Lower leg skin (tissue), 4 donors: ENCODE measurements around the gene USP46. TPM values are rescaled to one million over a fixed set of nuclear protein-coding genes. Genes with fewer than 3 reads are reported as not detected.

ENCODE experiments used
- DNase-seq, 2 donors: peaks; one replicate each; pipeline ENCODE4 v3.0.0-alpha.2; 2019; ENCODE audit warnings: low spot score in 2 of 2
- H3K4me3 ChIP-seq: fragments of 200-600 bp; sonication (generic); 2 replicates; pipeline ENCODE4 v1.5.1; 2017; ENCODE audit warnings: mild to moderate bottlenecking, low read depth; ENCODE audit not compliant: poor library complexity, severe bottlenecking
- POLR2A ChIP-seq, 2 donors: fragments of 450-650 bp; IDR thresholded peaks; one replicate each; pipeline ENCODE4 v1.6.1; 2016 to 2017; ENCODE audit warnings: antibody characterized with exemption in 2 of 2, mild to moderate bottlenecking in 1 of 2, moderate library complexity in 1 of 2
- WGBS, 2 donors: methylation state at CpG; one replicate each; pipeline ENCODE4 v1.1.5; 2018; 5-methylcytosine and 5-hydroxymethylcytosine counted together
- intact Hi-C: fragments of 100-400 bp; cut with DNase I; formaldehyde crosslinking; loops from one replicate; pipeline ENCODE4 v1.15.0; 2023; ENCODE audit warnings: low total_unique reads
- total RNA-seq, 4 donors: library from RNA; depleted of rRNA; stranded (reverse); fragments of >200 nt; gene quantifications; one replicate each; pipeline ENCODE4 v1.1.0, GENCODE V29; 2016
- TF ChIP-seq, protein P1 (sequence below), 3 donors: fragments of 450-650 bp; IDR thresholded peaks; one replicate each; pipeline ENCODE4 v1.5.1; 2016; ENCODE audit warnings: antibody characterized with exemption in 3 of 3, mild to moderate bottlenecking in 3 of 3, moderate library complexity in 2 of 3

USP46 gene
- total RNA-seq, 4 donors from 2014 or later, result 7.5 to 16.7 (median 12.5) TPM

DNA sequence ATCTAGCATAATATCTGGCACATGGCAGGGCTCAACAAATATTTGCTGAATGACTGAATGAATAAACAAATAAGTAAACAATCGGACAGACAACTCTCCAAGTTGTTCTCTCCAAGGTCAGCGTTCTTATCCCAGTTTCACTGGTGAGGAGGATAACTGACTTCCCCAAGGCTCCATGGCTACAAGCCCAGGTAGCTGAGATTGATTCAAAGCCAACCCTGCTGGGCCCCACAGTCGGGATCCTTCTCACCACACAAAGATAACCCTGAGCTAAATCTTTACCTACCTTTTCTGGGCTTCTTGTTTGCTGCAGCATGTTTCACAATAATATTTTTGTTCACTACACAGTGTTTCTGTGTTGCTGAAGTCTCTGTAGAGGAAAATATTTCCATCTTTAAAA lies 54.9 kb downstream of the USP46 start:
- TF ChIP-seq, protein P1, sequence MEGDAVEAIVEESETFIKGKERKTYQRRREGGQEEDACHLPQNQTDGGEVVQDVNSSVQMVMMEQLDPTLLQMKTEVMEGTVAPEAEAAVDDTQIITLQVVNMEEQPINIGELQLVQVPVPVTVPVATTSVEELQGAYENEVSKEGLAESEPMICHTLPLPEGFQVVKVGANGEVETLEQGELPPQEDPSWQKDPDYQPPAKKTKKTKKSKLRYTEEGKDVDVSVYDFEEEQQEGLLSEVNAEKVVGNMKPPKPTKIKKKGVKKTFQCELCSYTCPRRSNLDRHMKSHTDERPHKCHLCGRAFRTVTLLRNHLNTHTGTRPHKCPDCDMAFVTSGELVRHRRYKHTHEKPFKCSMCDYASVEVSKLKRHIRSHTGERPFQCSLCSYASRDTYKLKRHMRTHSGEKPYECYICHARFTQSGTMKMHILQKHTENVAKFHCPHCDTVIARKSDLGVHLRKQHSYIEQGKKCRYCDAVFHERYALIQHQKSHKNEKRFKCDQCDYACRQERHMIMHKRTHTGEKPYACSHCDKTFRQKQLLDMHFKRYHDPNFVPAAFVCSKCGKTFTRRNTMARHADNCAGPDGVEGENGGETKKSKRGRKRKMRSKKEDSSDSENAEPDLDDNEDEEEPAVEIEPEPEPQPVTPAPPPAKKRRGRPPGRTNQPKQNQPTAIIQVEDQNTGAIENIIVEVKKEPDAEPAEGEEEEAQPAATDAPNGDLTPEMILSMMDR (IDR thresholded peaks at IDR 0.05), result no peak
- TF ChIP-seq POLR2A (IDR thresholded peaks at IDR 0.05), result no peak
- WGBS, 2 donors, result 77 to 78% methylated on average over 3 of the region's 3 CpGs
- H3K4me3 ChIP-seq, result no peak overlapping the region
- DNase-seq, result no peak
- intact Hi-C loops, result no loop called here

DNA sequence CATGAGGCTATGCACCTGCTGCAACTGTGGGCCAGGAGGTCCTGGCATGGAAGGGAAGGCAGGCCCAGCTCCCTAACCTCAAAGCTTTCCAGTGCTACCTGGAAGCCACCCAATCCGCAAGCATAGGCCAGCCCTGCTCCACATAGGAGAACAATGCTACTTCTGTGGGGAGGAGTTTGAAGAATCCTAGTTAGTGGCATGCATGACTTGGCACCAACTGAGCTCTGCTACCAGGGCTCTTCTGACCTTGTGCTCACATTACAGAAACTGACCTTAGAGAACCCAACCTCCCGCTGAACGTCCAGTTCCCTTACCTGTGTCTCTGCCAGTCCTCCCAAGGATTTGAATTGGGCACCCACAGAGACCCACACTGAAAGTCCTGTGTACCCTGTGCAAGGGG lies 58.8 kb downstream of the USP46 start:
- no peak for DNase-seq
- H3K4me3 ChIP-seq, result no peak overlapping the region
- intact Hi-C loops, result no loop called here
- 92 to 97% methylated on average over 3 of the region's 3 CpGs for WGBS, 2 donors
- TF ChIP-seq, protein P1 (IDR thresholded peaks at IDR 0.05), result no peak
- TF ChIP-seq POLR2A (IDR thresholded peaks at IDR 0.05), result no peak

DNA sequence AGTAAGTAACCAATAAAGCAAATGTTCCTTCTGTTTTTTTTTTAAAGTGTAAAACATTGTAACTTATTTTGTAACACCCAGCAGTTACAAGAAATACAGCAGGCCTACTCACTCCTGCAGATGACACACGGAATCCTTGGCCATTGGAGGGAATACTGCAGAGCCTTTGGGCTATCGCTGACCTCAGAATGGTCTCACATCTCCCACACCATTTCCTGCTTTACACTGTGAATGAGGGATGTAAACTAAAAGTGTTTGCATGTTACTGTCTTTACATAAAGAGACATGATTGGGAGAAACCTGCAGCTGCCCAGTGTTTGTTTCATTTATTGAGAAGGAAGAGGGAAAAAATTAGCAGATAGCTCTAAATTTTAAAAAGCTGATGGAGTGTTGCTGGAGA lies 64.1 kb downstream of the USP46 start:
- no peak overlapping the region for H3K4me3 ChIP-seq
- no peak for DNase-seq
- WGBS, 2 donors, result 87 to 88% methylated on average over 2 of the region's 2 CpGs
- intact Hi-C loops, result no loop called here
- TF ChIP-seq, protein P1 (IDR thresholded peaks at IDR 0.05), result no peak
- no peak for TF ChIP-seq POLR2A (IDR thresholded peaks at IDR 0.05)

DNA sequence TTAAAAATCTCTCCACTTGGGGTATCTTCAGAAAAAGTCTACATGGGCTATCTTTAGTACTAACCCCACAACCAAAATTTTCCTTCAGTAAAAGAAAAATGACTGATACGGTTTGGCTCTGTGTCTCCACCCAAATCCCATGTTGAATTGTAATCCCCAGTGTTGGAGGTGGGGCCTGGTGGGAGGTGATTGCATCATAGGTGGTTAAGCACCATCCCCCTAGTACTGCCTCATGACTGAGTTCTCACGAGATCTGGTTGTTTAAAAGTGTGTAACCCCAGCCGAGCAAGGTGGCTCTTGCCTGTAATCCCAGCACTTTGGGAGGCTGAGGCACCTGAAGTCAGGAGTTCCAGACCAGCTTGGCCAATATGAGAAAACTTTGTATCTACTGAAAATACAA lies 66.8 kb downstream of the USP46 start:
- intact Hi-C loops, result no loop called here
- WGBS, 2 donors, result 84 to 90% methylated on average over 3 of the region's 3 CpGs
- TF ChIP-seq POLR2A (IDR thresholded peaks at IDR 0.05), result no peak
- TF ChIP-seq, protein P1 (IDR thresholded peaks at IDR 0.05), result no peak
- DNase-seq, result no peak
- H3K4me3 ChIP-seq, result no peak overlapping the region

DNA sequence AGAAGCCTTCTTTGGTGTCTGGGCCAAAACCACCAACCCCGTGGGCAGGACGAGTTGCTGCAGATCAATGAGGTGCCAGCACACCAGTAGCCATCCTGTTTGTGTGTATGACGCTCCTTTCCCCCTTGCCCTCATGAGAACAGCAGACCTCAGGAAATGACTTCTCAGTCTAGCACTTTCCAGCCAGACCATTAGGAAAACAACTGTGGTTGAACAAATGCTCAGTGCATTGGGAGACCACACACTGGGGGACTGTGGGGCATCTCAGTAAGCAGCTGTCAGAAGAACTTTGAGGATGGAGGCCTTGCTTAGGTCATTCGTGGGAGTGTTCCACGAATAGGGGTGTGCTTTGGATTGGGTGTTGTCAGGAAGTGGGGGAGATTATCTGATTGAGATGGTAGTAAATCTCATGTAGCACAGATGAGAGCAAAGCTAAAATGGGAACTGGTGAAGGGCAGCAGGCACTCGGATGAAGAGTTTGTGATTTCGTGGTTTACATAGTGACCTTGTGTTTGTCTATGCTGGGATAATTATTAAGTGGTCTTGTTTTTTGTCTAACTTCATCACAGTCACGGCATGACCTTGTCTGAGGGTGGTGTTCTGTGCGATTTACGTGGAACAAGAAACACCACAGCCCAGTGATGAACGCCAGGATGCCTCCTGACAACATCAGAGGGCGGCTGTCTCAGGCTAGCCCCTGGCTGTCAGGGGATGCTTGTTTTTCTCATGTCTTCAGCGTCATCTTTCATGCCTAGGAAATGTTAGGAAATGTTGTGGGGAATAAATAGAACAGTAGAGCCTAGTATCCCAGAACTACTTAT lies 70.1 kb downstream of the USP46 start:
- WGBS, 2 donors, result 62 to 68% methylated on average over 13 of the region's 13 CpGs
- DNase-seq, result no peak
- intact Hi-C loops, result no loop called here

More for the DNA sequence above, 70.1 kb downstream of the USP46 start:
- no peak for TF ChIP-seq POLR2A (IDR thresholded peaks at IDR 0.05)
- TF ChIP-seq, protein P1 (IDR thresholded peaks at IDR 0.05), result no peak
- no peak overlapping the region for H3K4me3 ChIP-seq
